Stomach smooth muscle (tissue), 2 donors: ENCODE data around the gene MMRN2.

Source experiments
- H3K27ac ChIP-seq: one replicate; pipeline ENCODE4 v1.7.0; 2013; ENCODE audit warnings: mild to moderate bottlenecking, low read length, inconsistent platforms
- H3K27me3 ChIP-seq, 2 donors: one replicate each; pipeline ENCODE4 v1.7.0; 2013; ENCODE audit warnings: low read length in 2 of 2; ENCODE audit not compliant: insufficient read depth in 2 of 2, control insufficient read depth in 1 of 2
- H3K36me3 ChIP-seq, 2 donors: one replicate each; pipeline ENCODE4 v1.7.0; 2013; ENCODE audit warnings: low read length in 2 of 2; ENCODE audit not compliant: control insufficient read depth in 2 of 2, insufficient read depth in 2 of 2
- H3K4me1 ChIP-seq: one replicate; pipeline ENCODE4 v1.7.0; 2013; ENCODE audit warnings: low read length; ENCODE audit not compliant: control insufficient read depth, insufficient read depth
- H3K4me3 ChIP-seq, 2 donors: one replicate each; pipeline ENCODE4 v1.7.0; 2013; ENCODE audit warnings: low read length in 2 of 2
- H3K9ac ChIP-seq, 2 donors: one replicate each; pipeline ENCODE4 v1.7.0; 2013; ENCODE audit warnings: low read length in 2 of 2, mild to moderate bottlenecking in 1 of 2
- H3K9me3 ChIP-seq, 2 donors: one replicate each; pipeline ENCODE4 v1.7.0; 2013; ENCODE audit warnings: low read length in 2 of 2; ENCODE audit not compliant: control insufficient read depth in 2 of 2
- donor health status: healthy.
- donor health status: Pancreatic carcinoma.

The MMRN2 gene

DNA sequence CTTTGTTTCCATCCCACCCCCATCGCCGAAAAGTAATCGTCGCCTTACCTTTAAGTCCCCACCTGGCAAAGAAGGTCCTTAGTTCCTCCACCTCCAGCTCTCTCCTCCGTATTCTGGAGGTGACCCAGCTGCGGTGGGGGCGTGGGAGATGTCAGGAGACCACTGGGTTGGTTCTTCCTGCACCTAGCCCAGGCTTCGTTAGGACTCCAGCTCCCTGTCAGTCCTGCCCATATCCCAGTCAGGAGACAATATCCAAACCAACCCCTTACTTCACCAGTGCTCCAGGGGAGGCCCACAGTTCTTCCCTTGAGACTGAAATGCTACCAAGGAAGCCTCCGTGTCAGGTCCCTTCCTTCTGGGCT lies 11.6 kb upstream of the MMRN2 start:
- H3K4me1 ChIP-seq: peaks cover 59% of the 10 kb centered on the region
- no peaks in the 10 kb centered on the region for H3K36me3 ChIP-seq
- H3K9ac ChIP-seq: peak overlapping the region; percentile 87 to 90
- no peaks in the 10 kb centered on the region for H3K9me3 ChIP-seq
- H3K27ac ChIP-seq: peak overlapping the region; percentile 97
- peak overlapping the region; percentile 47 to 82 for H3K4me3 ChIP-seq
- no peaks in the 10 kb centered on the region for H3K27me3 ChIP-seq

DNA sequence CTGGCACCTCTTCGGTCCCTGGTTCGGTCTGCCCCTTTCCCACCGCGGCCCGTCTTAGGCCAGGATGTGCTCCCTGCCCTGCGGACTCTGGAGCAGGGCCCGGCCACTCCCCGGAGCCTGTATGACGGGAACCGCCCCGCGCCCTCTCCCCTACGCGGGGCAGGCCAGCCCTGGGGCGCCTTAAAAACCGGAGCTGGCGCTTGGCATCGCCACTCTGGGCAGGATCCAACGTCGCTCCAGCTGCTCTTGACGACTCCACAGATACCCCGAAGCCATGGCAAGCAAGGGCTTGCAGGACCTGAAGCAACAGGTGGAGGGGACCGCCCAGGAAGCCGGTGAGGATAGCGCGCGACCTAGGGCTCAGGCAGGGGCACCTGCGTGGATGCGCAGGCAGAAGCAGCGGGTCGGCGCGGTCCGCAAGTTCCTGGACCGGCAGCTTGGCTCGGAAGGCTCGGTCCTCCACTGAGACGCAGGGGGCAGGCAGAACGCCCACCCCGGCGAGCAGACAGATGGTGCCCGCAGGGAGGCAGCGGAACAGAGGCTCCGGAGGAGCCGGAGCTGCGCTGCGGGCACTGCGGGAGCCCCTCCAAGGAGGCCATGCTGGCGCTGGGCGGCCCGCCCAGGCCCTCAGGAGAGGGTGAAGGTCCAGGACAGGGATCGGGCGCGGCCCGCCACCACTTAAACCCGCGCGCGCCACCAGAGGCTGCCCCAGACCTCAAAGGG lies 11.0 kb upstream of the MMRN2 start, which contains the start of gene ADIRF:
ADIRF (plus strand) TSS at position 212 of the 723 bp plus-strand sequence; CDS start at position 275, 63 bp downstream.
- peak within 1 kb of the TSS; percentile 97 for H3K27ac ChIP-seq
- H3K27me3 ChIP-seq: no peaks in the 10 kb centered on the region
- peaks cover 61% of the 10 kb centered on the region for H3K4me1 ChIP-seq
- no peaks in the 10 kb centered on the region for H3K36me3 ChIP-seq
- peak within 1 kb of the TSS; percentile 47 to 82 for H3K4me3 ChIP-seq
- H3K9ac ChIP-seq: peak within 1 kb of the TSS; percentile 87 to 90
- no peaks in the 10 kb centered on the region for H3K9me3 ChIP-seq

DNA sequence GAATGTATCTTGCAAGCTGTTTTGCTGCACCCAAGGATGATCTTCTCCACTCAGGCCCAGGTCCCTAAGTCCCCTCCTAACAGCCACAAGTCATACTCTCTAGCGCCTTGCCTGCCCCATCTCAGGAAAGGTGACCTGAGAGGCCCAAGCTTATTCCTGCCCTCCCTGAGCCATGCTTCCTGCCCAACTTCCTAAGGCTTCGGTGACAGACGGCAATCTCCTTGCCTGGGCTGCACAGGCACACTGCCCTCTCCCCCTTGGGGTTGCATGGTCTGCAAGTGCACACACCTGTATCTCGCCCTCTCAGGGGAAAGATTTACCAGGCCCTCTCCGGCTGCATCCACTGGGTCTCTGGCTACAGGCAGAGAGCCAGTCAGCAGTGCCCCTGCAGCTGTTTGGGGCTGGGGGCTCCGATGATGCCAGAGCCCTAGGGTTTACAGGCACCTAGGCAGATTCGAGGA lies 10.1 kb upstream of the MMRN2 start:
- no peaks in the 10 kb centered on the region for H3K36me3 ChIP-seq
- no peaks in the 10 kb centered on the region for H3K9me3 ChIP-seq
- H3K27me3 ChIP-seq: no peaks in the 10 kb centered on the region
- peak overlapping the region in 1 of 2 donors; percentile 82 for H3K4me3 ChIP-seq
- peak overlapping the region; percentile 97 for H3K27ac ChIP-seq
- peaks cover 61% of the 10 kb centered on the region for H3K4me1 ChIP-seq
- no peak overlapping the region for H3K9ac ChIP-seq

DNA sequence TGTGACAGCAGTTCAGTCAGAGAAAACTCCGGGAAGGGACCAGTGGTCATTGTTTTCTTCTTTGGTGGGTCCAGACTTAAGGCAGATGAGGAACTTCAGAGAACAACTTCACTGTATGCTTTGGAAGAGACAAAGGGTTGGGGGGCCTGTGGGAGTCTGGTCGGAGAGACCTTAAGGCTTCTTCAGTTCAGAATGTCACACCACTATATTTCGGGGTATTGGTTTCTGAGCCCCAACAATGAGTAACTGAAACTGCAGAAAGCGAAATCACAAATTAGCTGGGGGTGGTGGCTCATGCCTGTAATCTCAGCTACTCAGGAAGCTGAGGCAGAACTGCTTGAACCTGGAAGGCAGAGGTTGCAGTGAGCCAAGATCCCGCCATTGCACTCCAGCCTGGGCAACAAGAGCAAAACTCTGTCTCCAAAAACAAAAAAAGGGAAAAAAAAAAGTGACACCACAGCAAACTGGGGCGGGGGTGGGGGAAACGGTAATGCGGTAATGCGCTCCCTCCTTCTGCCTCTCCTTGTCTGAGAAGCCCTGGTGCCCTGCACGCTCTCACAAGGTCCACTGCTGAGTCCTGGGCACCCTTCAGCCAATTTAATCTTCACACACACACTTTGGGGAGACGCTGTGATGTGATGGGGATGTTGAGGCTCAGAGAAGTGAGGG lies 8.7 kb upstream of the MMRN2 start:
- Histone ChIP-seq H3K27ac (no peak overlapping the region), H3K4me1 (peaks cover 52% of the 10 kb centered on the region), H3K27me3 (no peaks in the 10 kb centered on the region), H3K4me3 (peak overlapping the region in 1 of 2 donors; percentile 57), H3K36me3 (no peaks in the 10 kb centered on the region), H3K9me3 (no peaks in the 10 kb centered on the region), H3K9ac (peak overlapping the region in 1 of 2 donors; percentile 7)

DNA sequence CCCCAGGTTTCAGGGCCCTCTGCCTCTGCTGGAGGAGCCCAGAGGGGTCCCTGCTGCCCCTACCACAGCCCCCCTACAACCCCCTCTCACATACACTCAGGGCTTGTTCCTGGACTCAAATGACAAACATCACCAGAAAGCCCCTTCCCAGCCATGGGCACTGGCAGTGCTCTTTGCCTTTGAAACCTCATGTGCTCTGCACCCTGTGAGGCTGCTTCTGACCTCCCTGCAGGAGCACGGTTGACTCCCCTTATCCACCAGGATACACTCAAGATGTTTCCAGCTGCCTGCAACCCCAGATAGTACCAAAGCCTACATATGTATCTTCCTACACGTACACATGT lies 7.4 kb upstream of the MMRN2 start:
- Histone ChIP-seq H3K27me3 (peaks cover 0 to 5% of the 10 kb centered on the region in 2 donors), H3K27ac (no peak overlapping the region), H3K4me3 (no peak overlapping the region), H3K4me1 (peaks cover 50% of the 10 kb centered on the region), H3K36me3 (no peaks in the 10 kb centered on the region), H3K9ac (no peak overlapping the region), H3K9me3 (no peaks in the 10 kb centered on the region)

DNA sequence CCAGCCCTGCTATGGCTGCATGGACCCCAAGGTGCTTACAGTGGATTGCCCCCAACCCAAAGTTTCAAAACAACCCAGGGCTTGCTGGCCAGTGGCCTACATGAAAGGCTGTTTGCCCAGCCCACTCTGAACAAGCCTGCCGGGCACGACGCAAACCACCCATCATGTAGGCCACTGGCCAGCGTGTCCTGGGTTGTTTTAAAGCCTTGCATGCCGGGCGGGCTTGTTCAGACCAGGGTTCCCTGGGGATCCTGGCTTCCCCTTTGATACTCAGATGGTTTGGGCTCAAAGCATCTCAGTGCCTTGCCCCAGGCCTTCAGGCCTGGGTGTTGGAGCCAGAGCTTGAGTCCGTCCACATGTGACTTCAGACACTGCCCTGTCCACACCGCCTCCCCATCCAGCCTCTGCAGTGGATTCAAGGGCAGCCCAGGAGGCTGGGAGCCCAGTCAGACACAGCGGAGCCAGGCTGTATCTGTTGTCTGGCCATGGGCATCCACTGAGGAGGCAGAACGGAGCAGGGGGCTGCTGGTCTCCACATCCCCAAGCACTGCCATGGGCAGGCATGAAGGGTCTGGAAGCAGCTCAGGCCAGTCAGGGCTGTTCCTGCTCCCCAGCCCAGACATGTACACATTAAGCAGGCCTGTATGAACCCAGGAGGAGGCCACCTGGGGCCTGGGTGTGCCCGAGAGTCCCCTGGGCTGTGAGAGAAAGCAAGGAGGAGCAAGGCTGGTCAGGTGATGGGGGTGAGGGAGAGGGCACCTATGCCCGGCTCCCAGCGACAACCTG lies 6.8 kb upstream of the MMRN2 start:
- no peak overlapping the region for H3K27ac ChIP-seq

DNA sequence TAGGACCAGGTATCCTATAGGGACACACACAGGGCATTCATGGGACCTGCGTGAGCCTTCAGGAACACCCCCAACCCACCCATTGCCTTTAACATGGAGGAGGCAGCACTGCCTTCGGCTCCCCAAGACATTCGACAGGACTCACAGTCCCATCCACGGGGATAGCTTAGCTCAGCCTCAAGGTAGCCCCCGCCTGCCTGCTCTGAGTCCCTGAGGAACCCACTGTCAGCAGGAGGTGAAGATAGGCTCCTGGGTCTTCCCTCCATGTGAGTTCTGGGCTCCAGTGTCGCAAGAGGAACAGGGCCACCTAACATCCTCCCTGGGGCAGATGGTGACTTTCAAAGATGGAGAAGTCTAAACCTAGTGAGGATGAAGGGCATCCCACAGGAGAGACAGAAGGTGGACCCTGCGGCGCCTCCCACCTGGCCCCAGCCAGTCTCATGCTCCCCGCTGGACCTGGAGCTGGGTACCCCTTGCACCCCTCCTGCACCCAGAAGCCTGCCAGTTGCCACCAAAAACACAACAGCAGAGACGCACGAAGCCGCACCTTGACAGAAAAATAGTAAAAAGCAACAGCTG lies 6.0 kb upstream of the MMRN2 start:
- H3K36me3 ChIP-seq: no peaks in the 10 kb centered on the region
- H3K4me1 ChIP-seq: peaks cover 50% of the 10 kb centered on the region
- no peak overlapping the region for H3K4me3 ChIP-seq
- H3K27me3 ChIP-seq: peaks cover 0 to 7% of the 10 kb centered on the region in 2 donors
- H3K27ac ChIP-seq: no peak overlapping the region
- no peaks in the 10 kb centered on the region for H3K9me3 ChIP-seq
- H3K9ac ChIP-seq: no peak overlapping the region

More for the DNA sequence above, 6.8 kb upstream of the MMRN2 start:
- Histone ChIP-seq H3K9ac (no peak overlapping the region), H3K36me3 (no peaks in the 10 kb centered on the region), H3K4me1 (peaks cover 50% of the 10 kb centered on the region), H3K9me3 (no peaks in the 10 kb centered on the region), H3K4me3 (no peak overlapping the region), H3K27me3 (peaks cover 0 to 7% of the 10 kb centered on the region in 2 donors)

DNA sequence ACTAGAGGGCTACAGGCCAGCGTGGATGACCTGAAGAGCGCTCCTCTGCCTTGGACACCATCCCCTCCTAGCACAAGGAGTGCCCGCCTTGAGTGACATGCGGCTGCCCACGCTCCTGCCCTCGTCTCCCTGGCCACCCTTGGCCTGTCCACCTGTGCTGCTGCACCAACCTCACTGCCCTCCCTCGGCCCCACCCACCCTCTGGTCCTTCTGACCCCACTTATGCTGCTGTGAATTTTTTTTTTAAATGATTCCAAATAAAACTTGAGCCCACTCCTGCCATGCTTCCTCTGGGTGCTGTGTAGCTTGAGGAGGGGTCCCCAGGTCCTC lies 5.5 kb upstream of the MMRN2 start:
- Histone ChIP-seq H3K4me1 (peaks cover 50% of the 10 kb centered on the region), H3K36me3 (no peaks in the 10 kb centered on the region), H3K27me3 (peaks cover 0 to 7% of the 10 kb centered on the region in 2 donors), H3K9ac (no peak overlapping the region), H3K9me3 (no peaks in the 10 kb centered on the region), H3K27ac (no peak overlapping the region), H3K4me3 (no peak overlapping the region)

DNA sequence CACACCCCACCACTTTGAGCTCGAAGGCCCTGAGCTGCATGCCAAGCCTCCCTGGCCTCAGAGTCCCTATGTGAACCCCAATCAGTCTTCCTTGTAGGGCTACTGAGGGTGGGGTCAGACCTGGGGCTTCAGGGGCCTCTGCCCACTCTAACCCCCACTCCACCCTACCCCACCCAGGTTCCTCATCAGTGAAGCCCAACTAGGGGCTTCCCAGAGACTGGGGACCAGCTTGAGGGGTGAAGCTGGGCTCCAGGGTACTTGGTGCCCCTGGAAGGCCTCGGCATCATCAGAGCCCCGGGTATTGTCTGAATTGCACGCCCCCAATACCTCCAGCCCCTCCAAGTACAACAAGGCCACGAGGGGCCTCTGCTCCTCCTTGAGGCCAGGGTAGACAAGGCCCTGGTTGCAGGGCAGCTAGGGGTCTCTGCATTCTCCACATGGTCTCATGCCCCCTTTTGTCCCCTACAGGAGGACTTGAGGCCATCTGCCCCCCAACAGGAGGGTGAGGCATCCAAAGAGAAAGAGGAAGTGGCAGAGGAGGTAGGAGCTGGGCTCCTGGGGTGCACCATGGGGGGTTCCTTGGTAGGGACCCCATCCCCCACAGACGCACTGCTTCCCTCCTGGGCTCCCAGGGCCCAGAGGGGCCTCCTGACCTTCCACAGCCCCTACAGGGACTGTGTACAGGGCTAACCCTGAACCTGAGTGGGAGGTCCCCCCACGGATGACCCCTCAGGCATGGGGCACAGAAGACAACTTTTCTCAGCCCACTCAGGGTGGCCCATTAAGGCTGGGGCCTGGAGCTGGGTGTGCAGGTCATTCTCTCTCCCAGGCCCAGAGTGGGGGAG lies 4.9 kb upstream of the MMRN2 start:
- H3K4me1 ChIP-seq: peaks cover 47% of the 10 kb centered on the region
- no peak overlapping the region for H3K27ac ChIP-seq
- no peak overlapping the region for H3K9ac ChIP-seq
- H3K27me3 ChIP-seq: peaks cover 0 to 7% of the 10 kb centered on the region in 2 donors
- H3K4me3 ChIP-seq: no peak overlapping the region
- no peaks in the 10 kb centered on the region for H3K9me3 ChIP-seq
- H3K36me3 ChIP-seq: no peaks in the 10 kb centered on the region
